Activated CD8-positive, alpha-beta memory T cell treated with anti-CD3 and anti-CD28 coated beads, Interleukin-2, amount 50 U/mL, for 1 hour (primary cell): ENCODE results near the gene BRSK1.

Source experiments
- DNase-seq: peaks from one replicate; pipeline ENCODE4 v3.0.0-alpha.2; 2020; ENCODE audit errors: extremely low read depth

BRSK1 gene

DNA sequence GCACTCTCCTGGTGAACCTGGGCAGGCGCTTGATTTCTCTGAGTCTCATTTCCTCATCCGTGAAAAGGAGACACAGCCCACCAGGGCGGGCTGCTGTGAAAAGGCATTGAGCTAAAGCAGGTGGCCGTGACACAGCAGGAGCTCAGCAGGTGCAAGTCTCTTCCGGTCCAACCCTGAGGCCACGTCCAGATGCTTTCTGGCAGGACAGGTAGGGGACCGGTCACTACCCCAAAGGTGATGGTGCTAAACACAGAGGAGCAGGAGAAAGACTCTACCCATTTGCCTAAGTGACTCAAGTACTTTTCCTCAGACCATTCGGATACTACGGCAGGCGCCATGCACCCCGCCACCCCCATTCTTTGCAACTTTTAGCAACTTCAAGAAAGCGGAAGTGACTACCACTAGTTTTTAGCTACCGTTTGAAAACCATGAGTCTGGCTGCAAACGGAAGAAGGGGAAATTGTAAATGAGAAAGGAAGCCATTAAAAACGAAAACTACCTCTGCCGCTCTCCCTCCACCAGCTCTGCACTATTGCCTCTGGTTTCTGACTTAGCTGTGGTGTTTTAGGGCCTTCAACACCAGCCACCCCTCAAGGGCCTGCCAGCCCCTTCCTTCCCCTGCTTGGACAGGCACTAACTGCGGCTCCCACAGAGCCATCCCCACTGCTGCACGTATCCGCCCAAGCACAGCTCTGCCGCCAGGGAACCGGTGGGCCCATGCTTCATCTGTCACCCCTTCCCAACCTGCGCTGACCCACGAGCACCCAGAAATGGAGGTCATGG lies 29.8 kb upstream of the BRSK1 start:
- no peak for DNase-seq

GRCh38 chr19:55254625-55254977 lies 29.2 kb upstream of the BRSK1 start:
- no peak for DNase-seq

DNA sequence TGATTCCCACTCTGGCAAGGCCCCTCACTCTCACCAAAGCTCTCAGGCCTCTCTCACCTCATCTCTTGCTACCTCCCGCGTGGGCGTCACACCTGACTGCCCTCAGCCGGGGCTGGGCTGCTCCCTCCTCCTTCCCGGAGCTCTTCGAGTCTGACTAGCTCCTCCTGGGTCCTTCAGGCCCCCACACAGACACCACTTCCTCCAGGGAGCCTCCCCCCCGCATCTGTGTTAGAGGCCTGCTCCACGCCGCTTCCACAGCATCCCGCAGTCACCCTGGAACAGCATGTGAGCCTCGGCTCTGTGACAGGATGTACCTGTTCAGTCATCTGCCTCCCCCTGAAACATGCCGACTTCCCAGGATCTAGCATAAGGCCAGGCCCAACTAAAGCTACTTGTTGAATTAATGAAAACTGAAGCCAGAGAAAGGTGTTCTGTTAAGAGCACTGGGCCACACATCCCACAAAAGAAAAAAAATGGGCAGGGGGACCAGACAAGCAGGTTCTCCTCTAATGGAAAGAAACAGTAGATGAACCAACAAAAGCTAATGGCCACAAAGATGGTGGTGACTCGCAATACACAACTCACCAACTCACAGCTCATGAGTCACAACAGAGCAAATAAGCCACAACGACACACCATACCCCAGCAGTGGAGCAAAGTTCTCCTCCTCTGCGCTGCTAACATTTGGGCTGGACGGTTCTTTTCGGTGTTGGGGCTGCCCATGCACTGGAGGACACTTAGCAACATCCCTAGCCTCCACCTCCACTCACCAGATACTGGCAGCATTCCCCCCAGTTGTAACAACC lies 28.0 kb upstream of the BRSK1 start:
- no peak for DNase-seq

GRCh38 chr19:55256562-55257460 lies 27.0 kb upstream of the BRSK1 start:
- no peak for DNase-seq

DNA sequence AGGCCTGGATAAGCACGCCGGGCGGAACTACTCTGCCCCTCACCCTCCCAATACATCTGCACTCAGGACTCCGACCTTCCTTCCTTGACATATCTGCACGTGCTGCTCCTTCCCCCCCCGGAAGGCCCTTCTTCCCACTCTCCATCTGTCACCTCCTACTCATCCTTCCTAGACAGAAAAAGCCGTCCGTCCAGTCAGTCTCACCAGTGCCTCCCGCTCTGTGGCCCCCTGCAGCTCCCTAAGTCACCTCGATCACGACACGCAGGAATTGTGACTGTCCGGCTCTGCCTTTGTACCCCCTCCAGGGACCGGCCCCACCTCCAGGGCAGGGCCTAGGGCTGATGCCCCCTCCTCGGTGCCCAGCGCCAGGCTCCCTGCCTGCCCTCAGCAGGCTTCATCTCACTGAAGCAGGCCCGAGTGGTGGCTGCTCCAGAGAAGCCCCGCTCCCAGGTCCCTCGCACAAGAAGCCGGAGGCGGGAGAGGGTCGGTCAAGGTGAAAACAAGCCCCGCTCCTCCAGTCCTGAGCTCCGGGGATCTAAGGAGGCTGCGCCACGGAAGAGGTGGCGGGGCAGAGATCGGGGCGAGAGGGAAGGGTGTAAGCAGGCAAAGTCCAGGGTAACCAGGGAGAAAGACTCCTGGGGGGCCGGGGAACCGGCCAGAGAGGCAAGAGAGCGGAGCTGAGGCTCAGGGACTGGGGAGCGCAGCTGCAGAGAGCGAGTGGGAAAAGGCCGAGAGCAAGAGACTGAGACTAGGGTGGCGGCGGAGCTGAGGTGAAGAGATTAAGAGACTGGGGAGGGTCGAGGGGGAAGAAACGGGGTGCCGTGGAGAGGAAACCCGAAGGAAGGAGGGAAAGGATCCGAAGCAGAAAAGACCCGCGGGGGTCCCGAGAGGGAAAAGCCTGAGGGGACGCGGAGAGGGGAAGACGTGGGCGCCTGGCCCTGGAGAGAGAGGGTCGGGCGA lies 26.1 kb upstream of the BRSK1 start:
- no peak for DNase-seq

- DNase-seq, result no peak
Measured at GRCh38 chr19:55258476-55258827, 25.3 kb upstream of the BRSK1 start.

DNA sequence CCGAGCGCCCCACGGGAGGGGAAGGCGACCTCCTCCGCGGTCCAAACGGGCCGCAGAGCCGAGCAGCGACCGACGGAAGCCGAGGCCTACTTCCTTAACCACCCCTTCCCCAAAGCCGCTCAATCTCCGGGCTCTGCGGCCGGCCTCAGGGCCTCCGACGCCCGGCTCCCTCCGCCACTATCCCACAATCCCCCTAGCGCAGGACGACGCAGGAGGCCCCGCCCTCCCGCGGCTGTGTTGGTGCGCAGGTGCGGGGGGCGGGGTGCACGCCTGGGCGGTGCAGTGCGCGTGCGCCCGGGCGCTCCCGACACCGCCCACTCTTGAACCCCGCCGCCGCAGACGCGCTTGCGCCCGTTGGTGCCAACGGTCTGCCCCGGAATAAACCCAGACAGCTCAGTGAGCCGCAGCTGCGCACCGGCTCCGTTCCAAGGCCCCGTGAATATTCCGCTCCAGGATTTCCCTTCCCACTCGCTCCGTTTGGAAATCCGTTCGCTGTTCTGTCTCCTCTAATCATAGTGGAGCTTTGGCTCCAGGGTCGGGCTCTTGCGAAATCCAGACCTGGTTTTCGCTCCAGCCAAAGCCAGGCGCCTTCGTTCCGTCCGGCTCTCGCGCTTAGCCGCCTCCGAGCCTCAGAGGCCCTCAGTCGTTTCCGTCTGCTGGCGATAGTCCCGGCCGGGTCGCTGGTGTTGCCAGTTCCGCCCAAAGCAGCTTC lies 24.8 kb upstream of the BRSK1 start, which contains the start of gene PPP6R1:
TSS of gene PPP6R1 (minus strand) at position 190 of the 712 bp plus-strand sequence. CDS start 11,914 bp downstream, outside the sequence.
- peak; percentile 72 for DNase-seq

GRCh38 chr19:55259540-55260210 lies 24.1 kb upstream of the BRSK1 start:
- no peak for DNase-seq

- DNase-seq, result no peak
Measured at GRCh38 chr19:55261671-55262126, 22.1 kb upstream of the BRSK1 start.

DNA sequence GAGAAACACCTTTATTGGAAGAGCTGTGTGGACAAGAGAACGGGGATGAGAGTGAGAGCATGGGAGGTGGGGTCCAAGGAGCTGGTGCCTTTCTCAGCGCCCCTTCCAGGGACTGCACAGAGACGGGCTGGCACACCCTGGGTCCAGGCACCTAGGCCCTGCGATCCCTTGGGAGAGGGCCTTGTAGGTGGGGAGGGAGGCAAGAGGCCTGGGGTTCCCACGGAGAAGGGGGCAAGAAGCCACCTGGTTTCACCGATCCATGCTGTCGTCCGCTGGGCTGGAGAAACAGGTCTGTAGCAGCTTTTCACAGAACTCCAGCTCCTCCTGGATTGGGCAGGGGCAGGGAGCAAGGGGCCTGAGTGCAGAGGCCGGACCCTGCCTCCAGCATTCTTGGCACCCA lies 21.4 kb upstream of the BRSK1 start:
- no peak for DNase-seq

- no peak for DNase-seq
Measured at GRCh38 chr19:55264531-55264930, 19.3 kb upstream of the BRSK1 start.

GRCh38 chr19:55265173-55265572 lies 18.6 kb upstream of the BRSK1 start:
- DNase-seq, result no peak

DNA sequence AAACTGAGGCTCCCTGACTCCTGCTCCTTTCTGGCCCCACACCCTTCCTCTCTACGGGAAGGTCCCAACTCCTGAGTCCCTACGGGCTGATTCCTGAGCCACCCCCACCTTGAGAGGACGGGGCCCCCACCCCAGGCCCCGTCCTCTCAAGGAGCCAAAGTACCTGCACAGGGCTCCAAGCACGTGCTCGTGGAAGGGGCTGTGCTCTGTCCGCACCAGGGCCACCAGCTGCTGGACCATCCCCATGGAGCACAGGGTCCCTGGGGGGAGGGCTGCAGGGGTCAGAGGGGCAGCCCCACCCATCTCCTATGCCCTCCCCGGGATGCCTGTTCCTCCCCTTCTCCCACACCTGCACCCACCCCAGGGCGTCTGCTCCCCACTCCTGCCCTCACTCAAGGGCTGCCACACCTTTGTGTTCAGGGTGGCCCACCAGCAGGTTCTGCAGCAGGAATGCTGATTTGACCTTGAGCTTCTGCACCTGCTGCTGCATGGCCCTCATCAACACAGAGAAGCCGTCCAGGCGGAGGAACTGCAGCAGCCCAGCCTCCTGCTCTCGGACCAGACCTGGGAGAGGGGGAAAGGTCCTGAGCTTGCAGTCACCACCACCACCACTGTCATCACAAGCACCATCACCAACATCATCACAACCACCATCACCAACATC lies 17.9 kb upstream of the BRSK1 start:
- DNase-seq, result no peak

DNA sequence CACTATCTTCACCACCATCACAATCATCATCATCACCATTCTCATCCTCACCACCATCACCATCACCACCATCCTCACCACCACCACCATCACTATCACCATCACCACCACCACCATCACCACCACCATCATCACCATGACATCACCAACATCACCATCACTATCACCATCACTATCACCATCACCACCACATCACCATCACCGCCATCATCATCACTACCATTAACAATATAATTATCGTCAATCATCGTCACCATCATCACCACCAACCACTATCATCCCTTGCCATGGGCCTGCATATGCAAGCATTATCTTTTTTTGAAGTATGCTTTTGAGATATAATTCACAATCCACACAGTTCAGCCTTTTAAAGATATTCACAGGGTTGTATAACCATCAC lies 17.4 kb upstream of the BRSK1 start:
- DNase-seq, result no peak

DNA sequence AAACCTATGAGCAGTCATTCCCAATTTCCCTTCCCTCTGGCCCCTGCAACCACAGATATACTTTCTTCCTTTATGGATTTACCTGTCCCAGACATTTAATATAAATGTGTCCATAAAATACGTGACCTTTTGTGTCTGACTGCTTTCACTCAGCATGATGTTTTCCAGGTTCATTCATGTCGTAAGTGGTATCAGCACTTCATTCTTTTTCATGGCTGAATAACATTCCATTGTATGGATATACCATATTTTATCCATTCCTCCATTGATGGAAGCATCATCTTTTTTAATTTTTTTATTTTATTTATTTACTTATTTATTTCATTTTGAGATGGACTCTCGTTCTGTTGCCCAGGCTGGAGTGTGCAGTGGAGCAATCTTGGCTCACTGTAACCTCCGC lies 17.0 kb upstream of the BRSK1 start:
- DNase-seq, result no peak

- DNase-seq, result no peak
Measured at GRCh38 chr19:55269299-55269698, 14.5 kb upstream of the BRSK1 start.

DNA sequence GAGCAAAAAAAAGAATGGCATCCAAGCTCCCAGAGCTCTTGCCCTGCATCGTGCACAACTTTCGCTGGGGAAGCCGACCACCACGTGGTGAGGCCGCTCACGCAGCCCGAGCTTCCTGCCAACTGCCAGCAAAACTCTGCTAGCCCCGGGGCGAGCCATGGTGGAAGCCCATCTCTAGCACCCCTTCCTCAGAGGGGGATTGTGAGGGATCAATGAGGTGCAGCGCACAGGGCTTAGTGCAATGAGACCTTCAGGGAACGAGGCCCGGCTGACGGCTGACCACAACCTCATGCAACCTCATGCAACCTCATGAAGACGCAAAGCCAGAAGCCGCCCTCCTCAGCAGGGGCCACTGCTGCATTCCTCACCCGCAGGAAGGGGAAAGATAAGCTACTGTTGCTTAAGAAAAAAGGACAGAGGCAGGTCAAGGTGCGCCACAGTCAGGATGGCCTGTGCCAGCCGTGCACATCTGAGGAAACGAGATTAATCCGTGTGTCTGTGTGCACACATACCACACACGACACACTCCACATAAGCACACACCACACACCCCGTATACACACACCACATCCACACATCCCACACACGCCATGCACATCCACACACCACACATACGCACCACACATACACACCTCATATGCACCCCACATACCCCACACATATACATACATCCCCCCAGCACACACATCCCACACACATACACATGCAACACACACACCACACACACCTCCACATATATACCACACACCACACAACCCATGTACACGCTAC lies 13.4 kb upstream of the BRSK1 start:
- DNase-seq, result no peak

DNA sequence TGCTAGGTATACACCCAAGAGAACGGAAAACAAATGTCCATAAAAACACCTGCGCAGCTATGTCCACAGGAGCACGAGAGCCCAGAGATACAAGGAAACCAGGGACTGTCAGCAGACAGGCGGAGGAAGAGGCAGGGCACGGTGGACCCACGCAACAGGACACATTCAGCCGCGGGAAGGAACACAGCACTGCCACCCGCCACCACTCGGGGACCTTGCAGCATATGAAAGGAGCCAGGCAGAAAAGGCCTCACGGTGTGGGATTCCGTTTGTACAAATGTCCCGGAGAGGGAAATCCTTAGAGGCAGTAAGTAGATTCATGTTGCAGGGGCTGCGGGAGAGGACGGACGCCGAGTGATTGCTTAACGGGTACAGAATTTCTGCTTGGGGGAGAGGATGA lies 11.7 kb upstream of the BRSK1 start:
- DNase-seq, result no peak
